ENCODE data around the gene SLC6A1. TPM values are rescaled to one million over a fixed set of nuclear protein-coding genes. Genes with fewer than 3 reads are reported as not detected.

Gene SLC6A1
- total and polyA plus RNA-seq, 2 of the 8 experiments (the other 6 are each of a cell fraction or from before 2014, with no cell fraction given): 0.30 to 0.63 TPM

- TF ChIP-seq E2F6 (IDR thresholded peaks at IDR 0.05): no peak
- no peak for TF ChIP-seq CREB1 (IDR thresholded peaks at IDR 0.05)
- no peak for TF ChIP-seq TAF7 (optimal IDR thresholded peaks at IDR 0.05; ENCODE audit: borderline replicate concordance, low read depth, low read length)
Observed at GRCh38 chr3:11035757-11036505, 43.4 kb downstream of the SLC6A1 start (continued).

Measured in H1 (cell line).